Brain microvascular endothelial cell (primary cell): Measurements from ENCODE around the gene TCF12.

Experiments
- DNase-seq: peaks from one replicate; pipeline ENCODE4 v3.0.0-alpha.2; 2020
- H3K27ac ChIP-seq: fragments of 250-450 bp; sonication (Bioruptor Pico); 2 replicates; pipeline ENCODE4 v1.5.1; 2020; ENCODE audit warnings: mild to moderate bottlenecking, moderate library complexity
- H3K27me3 ChIP-seq: fragments of 250-450 bp; sonication (Bioruptor Pico); replicated peaks from 2 replicates; pipeline ENCODE4 v1.5.1; 2020; ENCODE audit warnings: mild to moderate bottlenecking
- H3K36me3 ChIP-seq: fragments of 250-450 bp; sonication (Bioruptor Pico); replicated peaks from 2 replicates; pipeline ENCODE4 v1.5.1; 2020; ENCODE audit warnings: mild to moderate bottlenecking
- H3K4me3 ChIP-seq: 2 replicates; pipeline ENCODE4 v1.5.1; 2011; ENCODE audit warnings: low read depth, mild to moderate bottlenecking, control low read depth, low read length, moderate library complexity
- CTCF ChIP-seq: IDR thresholded peaks from 2 replicates; pipeline ENCODE4 v1.5.1; 2011; ENCODE audit warnings: low read depth, mild to moderate bottlenecking, moderate library complexity, low read length, control low read depth, inconsistent platforms; ENCODE audit errors: missing control alignments
- in situ Hi-C: cut with HindIII; loops from 2 replicates; pipeline ENCODE4 v1.10.0; 2017; ENCODE audit warnings: low sequenced_read_pairs, low pct_ligation_motif_present

Gene TCF12

GRCh38 chr15:57223345-57223744 lies 304.9 kb downstream of the TCF12 start:
- H3K4me3 ChIP-seq: no peak overlapping the region

DNA sequence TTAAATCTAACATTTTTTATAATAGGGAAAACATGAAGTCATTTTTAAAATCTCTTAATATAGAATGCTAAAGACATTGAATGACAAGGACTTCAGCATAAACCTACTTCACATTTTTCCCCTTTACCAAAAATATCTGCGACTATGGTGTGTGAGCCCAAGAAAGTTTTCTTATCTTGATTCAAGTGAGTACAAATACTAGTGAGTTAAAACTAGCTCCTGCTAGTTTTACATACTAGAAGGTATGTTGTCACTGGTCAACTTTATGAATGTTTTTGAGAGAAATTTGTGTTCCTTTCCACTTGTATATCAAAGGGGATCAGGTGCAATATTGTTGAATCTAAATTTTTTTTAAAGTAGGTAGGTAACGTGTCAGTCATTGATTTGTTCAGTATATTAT lies 305.4 kb downstream of the TCF12 start:
- Histone ChIP-seq H3K27me3 (no peaks in the 10 kb centered on the region), H3K27ac (no peak overlapping the region), H3K36me3 (no peaks in the 10 kb centered on the region), H3K4me3 (no peak overlapping the region)
- no peak for TF ChIP-seq CTCF
- in situ Hi-C loops: no loop called here
- no peak for DNase-seq

More at GRCh38 chr15:57223345-57223744, 304.9 kb downstream of the TCF12 start:
- no peaks in the 10 kb centered on the region for H3K36me3 ChIP-seq
- no peak overlapping the region for H3K27ac ChIP-seq
- TF ChIP-seq CTCF: no peak
- in situ Hi-C loops: no loop called here
- H3K27me3 ChIP-seq: no peaks in the 10 kb centered on the region
- no peak for DNase-seq

GRCh38 chr15:57224664-57225063 lies 306.2 kb downstream of the TCF12 start:
- no peaks in the 10 kb centered on the region for H3K27me3 ChIP-seq

DNA sequence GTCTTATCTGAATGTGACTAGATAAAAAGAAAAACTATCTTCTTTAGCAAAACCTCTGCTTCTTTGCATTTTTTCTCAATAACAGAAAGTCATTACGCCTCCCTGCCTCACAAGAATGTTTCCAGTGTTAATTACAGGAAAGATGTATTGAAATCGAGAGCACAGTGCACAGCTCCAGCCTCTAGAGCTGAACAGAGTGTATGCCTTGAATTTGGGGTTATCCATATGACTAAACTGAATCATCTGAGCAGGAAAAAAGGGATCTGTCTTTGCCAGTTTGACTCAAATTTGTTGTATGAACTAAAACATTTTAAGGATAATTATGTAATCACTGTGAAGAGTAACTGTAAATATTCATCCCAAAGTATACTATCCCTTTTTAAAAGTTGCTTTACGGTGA lies 308.7 kb downstream of the TCF12 start:
- Histone ChIP-seq H3K27ac (no peak overlapping the region), H3K36me3 (no peaks in the 10 kb centered on the region), H3K4me3 (no peak overlapping the region), H3K27me3 (no peaks in the 10 kb centered on the region)
- TF ChIP-seq CTCF: no peak
- in situ Hi-C loops: no loop called here
- DNase-seq: no peak

More at GRCh38 chr15:57224664-57225063, 306.2 kb downstream of the TCF12 start:
- TF ChIP-seq CTCF: no peak
- Histone ChIP-seq H3K4me3 (no peak overlapping the region), H3K27ac (no peak overlapping the region), H3K36me3 (no peaks in the 10 kb centered on the region)
- in situ Hi-C loops: no loop called here
- DNase-seq: no peak

DNA sequence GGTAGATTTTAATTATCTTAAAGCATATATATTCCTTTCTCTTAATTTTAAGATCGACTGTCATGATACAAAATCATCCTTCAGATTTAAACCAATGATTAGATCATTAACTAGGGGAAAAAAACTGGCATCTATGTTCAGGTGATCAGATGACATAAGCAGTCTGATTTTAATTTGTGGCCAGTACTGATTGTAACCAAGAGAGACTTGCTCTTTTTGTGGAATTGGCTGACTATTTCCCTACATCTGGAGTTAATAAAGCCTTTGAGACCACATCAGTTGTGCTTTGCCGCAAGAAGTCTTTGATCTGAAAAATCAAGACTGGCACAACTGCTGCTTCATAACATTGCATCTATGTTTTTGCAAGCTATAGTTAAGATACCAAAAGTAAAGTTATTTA lies 309.5 kb downstream of the TCF12 start:
- no peak for DNase-seq
- in situ Hi-C loops: no loop called here
- H3K4me3 ChIP-seq: no peak overlapping the region
- H3K27ac ChIP-seq: no peak overlapping the region
- peaks cover 4% of the 10 kb centered on the region for H3K36me3 ChIP-seq
- no peaks in the 10 kb centered on the region for H3K27me3 ChIP-seq
- no peak for TF ChIP-seq CTCF

DNA sequence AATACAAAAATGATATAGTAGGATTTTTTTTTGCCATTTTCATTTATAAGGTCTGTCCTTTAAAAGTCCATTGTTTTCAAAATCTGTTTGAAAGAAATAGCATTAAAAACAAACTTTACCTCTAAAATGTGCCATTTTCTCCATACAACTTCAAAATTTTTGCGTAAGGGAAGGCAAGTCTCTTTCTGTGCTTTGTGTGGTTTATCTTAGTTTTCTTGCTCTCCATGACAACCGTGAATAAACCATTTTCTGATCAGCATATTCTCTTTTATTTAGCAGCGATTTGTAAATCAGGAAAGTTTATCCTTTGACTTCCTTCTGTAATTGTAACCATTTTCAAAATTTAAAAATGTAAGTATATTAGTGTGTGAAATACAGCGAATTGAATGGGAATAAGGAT lies 310.0 kb downstream of the TCF12 start:
- Histone ChIP-seq H3K27ac (no peak overlapping the region), H3K4me3 (no peak overlapping the region), H3K36me3 (peaks cover 4% of the 10 kb centered on the region), H3K27me3 (no peaks in the 10 kb centered on the region)
- in situ Hi-C loops: no loop called here
- TF ChIP-seq CTCF: no peak
- no peak for DNase-seq
